Neural cell (in vitro differentiated cells): ENCODE results near the gene IKBKG. TPM values are rescaled to one million over a fixed set of nuclear protein-coding genes. Genes with fewer than 3 reads are reported as not detected.

Source experiments
- H2AFZ ChIP-seq: fragments of 200-600, 300-800 bp; sonication (generic), shearing (Covaris generic); 2 replicates; pipeline ENCODE4 v1.6.0; 2014; ENCODE audit warnings: low read depth, mild to moderate bottlenecking, antibody characterized with exemption, low read length, moderate library complexity
- H3F3A ChIP-seq: fragments of 200-600 bp; shearing (Covaris generic); 2 replicates; pipeline ENCODE4 v1.6.1; 2016; ENCODE audit warnings: mild to moderate bottlenecking, moderate library complexity, mixed read lengths, antibody characterized with exemption, low read length; ENCODE audit not compliant: insufficient read depth, poor library complexity, severe bottlenecking
- H3K27ac ChIP-seq: fragments of 200-600, 300-800 bp; sonication (generic), shearing (Covaris generic); 2 replicates; pipeline ENCODE4 v1.5.1; 2014; ENCODE audit warnings: mild to moderate bottlenecking, low read length, moderate library complexity
- H3K27me3 ChIP-seq: fragments of 300-800, 200-600 bp; sonication (generic), shearing (Covaris generic); 2 replicates; pipeline ENCODE4 v1.6.0; 2014; ENCODE audit warnings: mild to moderate bottlenecking, low read depth, low read length, moderate library complexity; ENCODE audit not compliant: insufficient read depth
- H3K36me3 ChIP-seq: fragments of 300-800, 200-600 bp; sonication (generic), shearing (Covaris generic); 2 replicates; pipeline ENCODE4 v1.5.1; 2014; ENCODE audit warnings: mild to moderate bottlenecking, antibody characterized with exemption, low read length, moderate library complexity; ENCODE audit not compliant: insufficient read depth
- H3K4me2 ChIP-seq: fragments of 300-800, 200-600 bp; sonication (generic), shearing (Covaris generic); 2 replicates; pipeline ENCODE4 v1.6.0; 2014; ENCODE audit warnings: mild to moderate bottlenecking, low read length
- H3K4me3 ChIP-seq: fragments of 300-800, 200-600 bp; sonication (generic), shearing (Covaris generic); 2 replicates; pipeline ENCODE4 v1.5.1; 2014; ENCODE audit warnings: mild to moderate bottlenecking, low read length, moderate library complexity
- H3K79me2 ChIP-seq: fragments of 200-600 bp; shearing (Covaris generic); replicated peaks from 2 replicates; pipeline ENCODE4 v1.6.0; 2014; ENCODE audit warnings: mild to moderate bottlenecking, low read length, moderate library complexity; ENCODE audit not compliant: insufficient read depth
- H3K9ac ChIP-seq: fragments of 300-800, 200-600 bp; sonication (generic), shearing (Covaris generic); 2 replicates; pipeline ENCODE4 v1.6.1; 2016; ENCODE audit warnings: mild to moderate bottlenecking, low read length, mixed read lengths
- H3K9me2 ChIP-seq: fragments of 200-600 bp; shearing (Covaris generic); 2 replicates; pipeline ENCODE4 v1.6.1; 2016; ENCODE audit warnings: mild to moderate bottlenecking, low read length, mixed read lengths; ENCODE audit not compliant: insufficient read depth
- H3K9me3 ChIP-seq: fragments of 200-600, 300-800 bp; sonication (generic), shearing (Covaris generic); 2 replicates; pipeline ENCODE4 v1.6.1; 2016; ENCODE audit warnings: mild to moderate bottlenecking, mixed run types, low read length, moderate library complexity, mixed read lengths
- H4K20me1 ChIP-seq: fragments of 200-600 bp; shearing (Covaris generic); 2 replicates; pipeline ENCODE4 v1.6.1; 2016; ENCODE audit warnings: mild to moderate bottlenecking, mixed run types; ENCODE audit not compliant: insufficient read depth
- EP300 ChIP-seq: fragments of 450-650 bp; conservative IDR thresholded peaks from 2 replicates; pipeline ENCODE4 v1.6.1; 2014; ENCODE audit warnings: antibody characterized with exemption, mild to moderate bottlenecking, moderate library complexity; ENCODE audit not compliant: poor library complexity, severe bottlenecking
- EZH2 ChIP-seq: fragments of 200-600, 300-800 bp; shearing (Covaris generic), sonication (generic); IDR thresholded peaks from 2 replicates; pipeline ENCODE4 v1.6.1; 2014; ENCODE audit warnings: antibody characterized with exemption, low read length, borderline replicate concordance, mild to moderate bottlenecking; ENCODE audit not compliant: insufficient read depth, poor library complexity, severe bottlenecking
- MXI1 ChIP-seq: fragments of 450-650 bp; conservative IDR thresholded peaks from 2 replicates; pipeline ENCODE4 v1.6.1; 2014; ENCODE audit warnings: antibody characterized with exemption, mild to moderate bottlenecking; ENCODE audit not compliant: poor library complexity, severe bottlenecking
- POLR2AphosphoS5 ChIP-seq: IDR thresholded peaks from 2 replicates; pipeline ENCODE4 v1.6.1; 2012
- RAD21 ChIP-seq: fragments of 450-650 bp; conservative IDR thresholded peaks from 2 replicates; pipeline ENCODE4 v1.6.1; 2014; ENCODE audit warnings: antibody characterized with exemption, mild to moderate bottlenecking, moderate library complexity
- SMC3 ChIP-seq: fragments of 450-650 bp; conservative IDR thresholded peaks from 2 replicates; pipeline ENCODE4 v1.6.1; 2014; ENCODE audit warnings: antibody characterized with exemption, mild to moderate bottlenecking, moderate library complexity; ENCODE audit not compliant: poor library complexity
- TAF1 ChIP-seq: IDR thresholded peaks from 2 replicates; pipeline ENCODE4 v1.6.1; 2012; ENCODE audit warnings: low read depth
- polyA plus RNA-seq: library from polyadenylated mRNA; depleted of rRNA; stranded (reverse); fragments of >200 nt; gene quantifications from 2 replicates; pipeline ENCODE4 v1.2.3, GENCODE V29; 2014
- TF ChIP-seq, protein P1 (sequence below): fragments of 450-650 bp; IDR thresholded peaks from 2 replicates; pipeline ENCODE4 v1.5.1; 2014; ENCODE audit warnings: antibody characterized with exemption, mild to moderate bottlenecking, moderate library complexity; ENCODE audit not compliant: poor library complexity, severe bottlenecking
- TF ChIP-seq, protein P2 (sequence below): IDR thresholded peaks from 2 replicates; pipeline ENCODE4 v1.6.1; 2012; ENCODE audit warnings: borderline replicate concordance

The IKBKG gene
- polyA plus RNA-seq, 1 donor from 2014 or later = 37.7 TPM

GRCh38 chrX:154596290-154596929, 49.0 kb downstream of the IKBKG start:
- TF ChIP-seq POLR2AphosphoS5 = no peak
- TF ChIP-seq EP300 = no peak
- Histone ChIP-seq H3K27ac (no peak overlapping the region), H3K9me2 (no peaks in the 10 kb centered on the region), H3K79me2 (no peaks in the 10 kb centered on the region), H2AFZ (no peak overlapping the region), H3K9ac (no peak overlapping the region), H4K20me1 (no peaks in the 10 kb centered on the region), H3F3A (no peaks in the 10 kb centered on the region), H3K4me3 (no peak overlapping the region), H3K27me3 (no peaks in the 10 kb centered on the region), H3K4me2 (no peak overlapping the region), H3K9me3 (no peaks in the 10 kb centered on the region), H3K36me3 (no peaks in the 10 kb centered on the region)

DNA sequence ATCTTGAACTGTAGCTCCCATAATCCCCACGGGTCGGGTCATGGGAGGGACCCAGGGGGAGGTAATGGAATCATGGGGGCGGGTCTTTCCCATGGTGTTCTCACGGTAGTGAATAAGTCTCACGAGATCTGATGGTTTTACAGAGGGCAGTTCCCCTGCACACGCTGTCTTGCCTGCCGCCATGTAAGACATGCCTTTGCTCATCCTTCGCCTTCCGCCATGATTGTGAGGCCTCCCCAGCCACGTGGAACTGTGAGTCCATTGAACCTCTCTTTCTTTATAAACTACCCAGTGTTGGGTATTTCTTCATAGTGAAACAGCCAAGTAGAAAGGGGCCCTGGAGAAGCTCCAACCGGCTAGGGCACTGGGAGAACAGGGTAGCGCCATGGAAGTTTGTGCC, 49.8 kb downstream of the IKBKG start:
- no peaks in the 10 kb centered on the region for H4K20me1 ChIP-seq
- no peaks in the 10 kb centered on the region for H3K36me3 ChIP-seq
- H3K9ac ChIP-seq = no peak overlapping the region
- no peak overlapping the region for H3K4me2 ChIP-seq
- H3F3A ChIP-seq = no peaks in the 10 kb centered on the region
- H3K79me2 ChIP-seq = no peaks in the 10 kb centered on the region
- H3K9me2 ChIP-seq = no peaks in the 10 kb centered on the region
- no peak overlapping the region for H3K27ac ChIP-seq
- H3K27me3 ChIP-seq = no peaks in the 10 kb centered on the region
- TF ChIP-seq SMC3 = no peak
- TF ChIP-seq, protein P1, sequence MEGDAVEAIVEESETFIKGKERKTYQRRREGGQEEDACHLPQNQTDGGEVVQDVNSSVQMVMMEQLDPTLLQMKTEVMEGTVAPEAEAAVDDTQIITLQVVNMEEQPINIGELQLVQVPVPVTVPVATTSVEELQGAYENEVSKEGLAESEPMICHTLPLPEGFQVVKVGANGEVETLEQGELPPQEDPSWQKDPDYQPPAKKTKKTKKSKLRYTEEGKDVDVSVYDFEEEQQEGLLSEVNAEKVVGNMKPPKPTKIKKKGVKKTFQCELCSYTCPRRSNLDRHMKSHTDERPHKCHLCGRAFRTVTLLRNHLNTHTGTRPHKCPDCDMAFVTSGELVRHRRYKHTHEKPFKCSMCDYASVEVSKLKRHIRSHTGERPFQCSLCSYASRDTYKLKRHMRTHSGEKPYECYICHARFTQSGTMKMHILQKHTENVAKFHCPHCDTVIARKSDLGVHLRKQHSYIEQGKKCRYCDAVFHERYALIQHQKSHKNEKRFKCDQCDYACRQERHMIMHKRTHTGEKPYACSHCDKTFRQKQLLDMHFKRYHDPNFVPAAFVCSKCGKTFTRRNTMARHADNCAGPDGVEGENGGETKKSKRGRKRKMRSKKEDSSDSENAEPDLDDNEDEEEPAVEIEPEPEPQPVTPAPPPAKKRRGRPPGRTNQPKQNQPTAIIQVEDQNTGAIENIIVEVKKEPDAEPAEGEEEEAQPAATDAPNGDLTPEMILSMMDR = no peak
- TF ChIP-seq, protein P2, sequence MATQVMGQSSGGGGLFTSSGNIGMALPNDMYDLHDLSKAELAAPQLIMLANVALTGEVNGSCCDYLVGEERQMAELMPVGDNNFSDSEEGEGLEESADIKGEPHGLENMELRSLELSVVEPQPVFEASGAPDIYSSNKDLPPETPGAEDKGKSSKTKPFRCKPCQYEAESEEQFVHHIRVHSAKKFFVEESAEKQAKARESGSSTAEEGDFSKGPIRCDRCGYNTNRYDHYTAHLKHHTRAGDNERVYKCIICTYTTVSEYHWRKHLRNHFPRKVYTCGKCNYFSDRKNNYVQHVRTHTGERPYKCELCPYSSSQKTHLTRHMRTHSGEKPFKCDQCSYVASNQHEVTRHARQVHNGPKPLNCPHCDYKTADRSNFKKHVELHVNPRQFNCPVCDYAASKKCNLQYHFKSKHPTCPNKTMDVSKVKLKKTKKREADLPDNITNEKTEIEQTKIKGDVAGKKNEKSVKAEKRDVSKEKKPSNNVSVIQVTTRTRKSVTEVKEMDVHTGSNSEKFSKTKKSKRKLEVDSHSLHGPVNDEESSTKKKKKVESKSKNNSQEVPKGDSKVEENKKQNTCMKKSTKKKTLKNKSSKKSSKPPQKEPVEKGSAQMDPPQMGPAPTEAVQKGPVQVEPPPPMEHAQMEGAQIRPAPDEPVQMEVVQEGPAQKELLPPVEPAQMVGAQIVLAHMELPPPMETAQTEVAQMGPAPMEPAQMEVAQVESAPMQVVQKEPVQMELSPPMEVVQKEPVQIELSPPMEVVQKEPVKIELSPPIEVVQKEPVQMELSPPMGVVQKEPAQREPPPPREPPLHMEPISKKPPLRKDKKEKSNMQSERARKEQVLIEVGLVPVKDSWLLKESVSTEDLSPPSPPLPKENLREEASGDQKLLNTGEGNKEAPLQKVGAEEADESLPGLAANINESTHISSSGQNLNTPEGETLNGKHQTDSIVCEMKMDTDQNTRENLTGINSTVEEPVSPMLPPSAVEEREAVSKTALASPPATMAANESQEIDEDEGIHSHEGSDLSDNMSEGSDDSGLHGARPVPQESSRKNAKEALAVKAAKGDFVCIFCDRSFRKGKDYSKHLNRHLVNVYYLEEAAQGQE = no peak
- TF ChIP-seq POLR2AphosphoS5 = no peak
- no peak for TF ChIP-seq TAF1
- no peak for TF ChIP-seq EP300
- TF ChIP-seq MXI1 = no peak
- TF ChIP-seq RAD21 = no peak
- TF ChIP-seq EZH2 = no peak
- no peak overlapping the region for H3K4me3 ChIP-seq
- H3K9me3 ChIP-seq = no peaks in the 10 kb centered on the region
- H2AFZ ChIP-seq = no peak overlapping the region
